Measurements from ENCODE around the gene ACSS3.
"Not testable (repeated sequence)": the region's sequence is repeated elsewhere in the genome, so short reads cannot be mapped to it uniquely, and the experiment has no call there.

Gene ACSS3

DNA sequence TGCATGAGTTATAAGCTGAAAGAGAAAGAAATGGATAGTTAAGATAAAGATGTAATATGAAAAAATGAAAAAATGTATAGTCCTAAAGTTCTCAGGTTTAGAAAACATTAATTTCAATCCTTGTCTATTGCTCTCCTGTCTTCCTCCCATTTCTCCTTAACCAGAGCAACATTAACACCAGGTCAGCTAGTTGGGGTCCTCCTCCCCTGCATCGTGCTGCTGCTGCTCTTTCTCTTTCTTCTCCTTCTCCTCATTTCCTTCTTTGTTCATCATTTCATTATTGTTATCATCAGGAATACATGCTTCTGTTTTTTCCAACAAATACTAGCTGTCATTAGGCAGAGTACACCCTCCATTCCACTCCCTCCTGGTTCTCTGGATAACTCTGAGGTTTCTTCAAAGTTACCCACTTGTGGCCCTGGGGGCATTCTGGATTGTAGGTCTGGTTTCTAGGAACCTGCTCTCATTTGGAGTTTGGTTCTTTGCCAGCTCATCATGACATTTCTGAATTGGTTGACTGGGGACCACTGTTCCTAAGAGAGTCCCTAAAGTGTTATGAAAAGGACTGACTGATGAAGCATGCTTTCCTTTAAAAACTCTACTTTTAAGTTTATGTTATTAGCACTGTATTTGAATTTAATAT, 17.0 kb downstream of the ACSS3 start:
- no peak for DNase-seq

DNA sequence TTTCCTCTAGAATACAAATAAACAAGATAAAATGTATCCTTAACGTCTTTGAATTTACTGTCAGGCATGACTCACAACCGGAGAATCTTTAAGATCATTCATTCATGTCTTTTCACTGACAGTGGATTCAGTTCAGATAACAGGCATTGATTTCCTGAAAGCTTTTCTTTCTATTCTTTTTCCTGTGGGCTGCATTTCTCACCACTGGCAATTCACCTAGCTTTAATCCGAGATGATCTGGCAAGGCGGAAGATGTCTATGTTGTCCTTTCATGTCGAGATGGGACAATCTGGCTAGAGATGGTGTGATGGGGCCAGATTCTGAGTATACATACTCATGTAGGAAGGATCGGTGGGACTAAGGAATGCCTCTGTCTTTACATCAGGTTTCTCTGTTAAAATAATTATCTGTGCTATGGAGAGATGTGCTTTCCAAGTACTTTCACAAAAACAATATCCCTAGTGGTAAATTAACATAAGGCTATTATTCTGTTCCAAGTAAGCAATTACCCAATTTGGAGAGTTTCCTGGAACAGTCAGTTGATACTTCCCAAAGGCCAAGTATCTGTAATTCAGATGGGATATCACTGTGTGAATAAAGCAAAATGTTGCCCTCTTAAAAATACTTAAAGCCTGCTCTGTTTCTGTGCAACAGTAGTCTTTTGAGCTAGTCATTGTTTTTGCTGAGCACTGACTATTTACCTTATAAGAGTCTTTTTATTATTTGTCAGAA, 17.8 kb downstream of the ACSS3 start:
- no peak for DNase-seq

DNA sequence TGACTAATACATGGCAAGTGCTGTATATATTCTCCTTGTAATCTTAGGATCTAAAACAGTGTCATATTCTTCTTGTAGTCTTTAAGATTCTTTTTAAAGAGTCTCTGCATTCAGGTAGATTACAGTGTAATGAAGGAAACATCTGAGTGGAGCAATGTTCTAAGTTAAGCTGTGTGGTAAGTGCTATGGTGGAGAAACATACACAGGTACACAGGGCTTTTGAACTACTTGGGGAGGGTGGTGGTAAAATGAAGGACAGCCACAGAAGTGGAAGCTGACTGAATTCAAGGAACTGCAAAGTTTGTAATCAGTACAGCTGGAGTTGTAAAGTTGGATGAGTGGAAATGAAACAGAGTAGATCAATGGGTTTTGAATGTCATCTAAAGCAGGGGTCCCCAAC, 27.8 kb downstream of the ACSS3 start:
- DNase-seq: no peak

DNA sequence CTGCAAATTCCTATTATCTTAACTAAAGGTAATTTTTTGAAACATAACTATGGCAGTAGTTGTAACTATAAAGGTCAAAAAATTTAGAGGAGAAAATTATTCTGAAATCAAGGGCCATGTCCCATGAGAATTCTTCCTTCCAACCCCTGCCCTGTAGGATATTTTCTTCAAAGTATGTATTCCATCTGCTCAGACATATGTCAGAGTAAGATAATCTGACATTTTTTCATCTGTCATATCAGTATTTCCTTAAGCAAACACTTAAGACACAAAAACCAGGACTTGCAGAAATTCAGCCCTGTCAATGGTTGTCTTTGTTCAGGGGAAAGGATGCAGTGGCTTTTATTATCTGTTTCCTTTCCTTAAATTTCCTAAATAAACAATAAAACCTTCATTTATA, 36.3 kb downstream of the ACSS3 start:
- DNase-seq: no peak

DNA sequence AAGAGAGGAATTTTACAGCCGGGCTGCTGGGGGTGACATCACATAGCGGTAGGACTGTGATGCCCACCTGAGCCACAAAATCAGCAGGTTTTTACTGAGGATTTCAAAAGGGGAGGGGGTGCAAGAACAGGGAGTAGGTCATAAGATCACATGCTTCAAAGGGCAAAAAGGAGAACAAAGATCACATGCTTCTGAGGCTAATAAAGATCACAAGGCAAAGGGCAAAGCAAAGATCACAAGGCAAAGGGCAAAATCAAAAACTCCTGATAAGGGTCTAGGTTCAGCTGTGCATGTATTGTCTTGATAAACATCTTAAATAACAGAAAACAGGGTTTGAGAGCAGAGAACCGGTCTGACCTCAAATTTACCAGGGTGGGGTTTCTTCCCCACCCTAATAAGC, 41.2 kb downstream of the ACSS3 start:
- not testable (repeated sequence) for DNase-seq

DNA sequence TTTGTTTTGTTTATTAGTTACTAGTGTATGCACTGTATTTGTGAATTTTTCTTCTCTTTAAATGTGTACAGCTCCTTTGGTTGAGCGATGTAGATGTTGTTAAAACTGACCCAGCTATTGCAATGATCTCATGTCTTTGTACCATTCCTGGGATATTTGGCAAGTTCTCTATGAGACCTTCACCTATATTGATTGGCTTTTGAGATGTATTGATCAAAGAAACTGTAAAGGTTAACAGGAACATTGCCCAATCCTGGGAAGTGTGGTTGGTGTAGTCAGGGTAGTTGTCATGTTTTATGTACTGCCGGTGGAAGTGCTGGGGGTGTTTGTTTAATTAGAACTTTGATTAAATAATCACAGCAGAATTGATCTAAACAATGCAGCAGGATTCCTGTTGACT, 43.1 kb downstream of the ACSS3 start:
- no peak for DNase-seq

DNA sequence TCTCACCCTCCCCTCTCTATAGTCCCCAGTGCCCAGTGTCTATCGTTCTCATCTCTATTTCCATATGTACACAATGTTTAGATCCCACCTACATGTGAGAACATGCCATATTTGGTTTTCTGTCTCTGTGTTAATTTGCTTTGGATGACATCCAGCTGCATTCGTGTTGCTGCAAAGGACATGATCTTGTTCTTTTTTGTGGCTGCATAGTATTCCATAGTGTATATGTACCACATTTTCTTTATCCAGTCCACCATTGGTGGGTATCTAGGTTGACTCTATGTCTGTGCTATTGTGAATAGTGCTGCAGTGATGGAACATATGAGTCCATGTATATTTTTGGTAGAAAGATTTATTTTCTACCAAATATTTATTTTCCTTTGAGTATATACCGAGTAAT, 45.7 kb downstream of the ACSS3 start:
- no peak for DNase-seq

DNA sequence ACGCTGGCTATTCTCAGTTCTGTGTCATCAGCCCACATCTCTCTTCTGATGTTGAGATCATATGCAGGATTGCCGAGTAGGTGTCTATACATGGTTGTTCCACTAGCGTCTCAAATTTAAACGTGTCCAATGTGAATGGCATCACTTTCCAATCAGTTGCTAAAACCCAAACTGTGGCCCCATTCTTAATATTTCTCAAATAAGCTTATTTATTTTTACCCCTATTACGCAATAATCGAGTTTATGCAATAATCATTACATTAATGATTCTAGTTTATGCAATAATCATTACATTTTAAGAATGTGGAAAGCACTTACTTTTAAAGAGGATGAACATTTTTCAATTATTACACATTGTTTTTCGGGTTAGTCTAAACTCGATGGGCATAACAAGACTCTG, 47.8 kb downstream of the ACSS3 start:
- DNase-seq: no peak

DNA sequence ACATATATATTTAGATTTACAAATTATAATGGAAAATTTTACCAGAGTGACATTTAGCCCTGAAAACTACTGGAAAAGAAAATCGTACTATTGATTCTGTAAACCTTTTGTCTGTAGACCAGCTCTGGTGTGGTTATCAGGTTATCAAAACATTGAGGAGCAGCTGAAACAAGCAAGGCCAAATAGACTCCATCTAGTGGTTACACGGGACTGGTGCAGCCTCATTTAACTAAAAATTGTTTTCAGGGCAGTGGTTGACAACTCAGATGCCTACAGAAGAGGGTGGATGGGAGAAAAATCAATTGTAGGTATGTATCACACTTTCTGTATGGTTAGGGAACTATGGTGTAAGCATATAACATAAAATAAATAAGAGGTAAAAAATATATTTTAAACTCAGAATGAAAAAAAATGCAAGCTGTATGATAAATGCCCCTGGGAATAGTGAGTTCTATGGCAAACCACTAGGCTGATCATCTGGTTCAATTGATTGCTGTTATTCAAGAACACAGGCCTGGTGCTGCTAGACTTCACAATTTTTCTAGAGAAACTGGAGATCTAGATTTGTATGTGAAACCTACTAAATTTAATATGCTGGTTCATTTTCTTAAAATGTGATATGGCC, 51.2 kb downstream of the ACSS3 start:
- DNase-seq: no peak

DNA sequence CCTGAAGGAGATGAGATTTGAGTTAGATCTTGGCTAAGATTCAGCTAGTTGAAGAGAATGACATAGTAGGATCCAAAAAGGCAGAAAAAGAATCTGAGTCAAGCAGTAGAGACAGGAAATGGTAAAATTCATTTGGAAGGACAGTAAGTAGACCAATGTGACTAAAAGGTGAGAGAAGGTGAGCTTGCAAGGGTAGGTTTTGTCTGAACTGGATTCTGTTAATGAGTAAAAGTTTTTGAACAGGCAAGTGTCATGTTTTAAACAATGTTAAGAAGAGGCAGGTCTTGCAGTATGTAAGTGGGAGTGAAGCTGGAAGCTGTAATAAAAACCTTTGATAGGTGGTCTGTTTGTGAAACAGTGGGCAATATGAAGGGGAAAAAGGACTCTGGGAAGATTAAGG, 58.6 kb downstream of the ACSS3 start:
- DNase-seq: no peak

DNA sequence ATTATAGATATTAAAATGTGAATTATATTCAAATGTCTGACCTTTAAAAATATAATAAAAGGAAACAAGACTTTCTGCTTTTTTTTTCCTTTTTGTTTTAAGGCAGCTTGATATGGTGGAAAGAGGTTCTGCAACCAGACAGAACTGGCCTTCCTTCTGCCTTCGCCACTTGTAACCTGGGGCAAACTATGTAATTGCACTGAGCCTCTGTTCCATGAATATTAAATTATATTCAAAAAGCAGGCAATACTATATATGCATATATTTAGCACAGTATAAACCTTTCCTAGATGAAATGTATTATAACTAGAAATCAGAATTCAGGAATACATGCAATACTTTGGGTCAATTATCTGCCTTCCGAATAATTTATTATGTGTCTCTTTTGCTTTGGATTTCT, 59.9 kb downstream of the ACSS3 start:
- no peak for DNase-seq

DNA sequence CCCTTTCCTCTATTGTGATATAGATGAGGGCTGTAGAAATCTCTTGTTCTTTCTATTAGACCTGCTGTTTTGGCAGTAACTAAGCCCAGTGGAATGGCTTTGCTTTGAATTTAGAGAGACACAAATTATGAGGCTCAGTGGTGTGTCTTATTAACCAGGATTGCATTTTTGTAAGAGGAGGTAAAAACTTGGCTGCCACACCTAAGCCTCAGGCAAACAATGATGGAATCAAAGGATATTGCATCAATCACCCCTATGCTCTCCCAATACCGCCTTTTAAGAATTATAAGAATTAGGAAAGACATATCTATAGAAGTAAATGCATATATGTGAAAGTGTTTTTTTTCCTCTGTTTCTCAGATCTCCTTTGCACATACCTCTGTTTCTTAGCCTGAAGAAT, 63.3 kb downstream of the ACSS3 start:
- DNase-seq: no peak

DNA sequence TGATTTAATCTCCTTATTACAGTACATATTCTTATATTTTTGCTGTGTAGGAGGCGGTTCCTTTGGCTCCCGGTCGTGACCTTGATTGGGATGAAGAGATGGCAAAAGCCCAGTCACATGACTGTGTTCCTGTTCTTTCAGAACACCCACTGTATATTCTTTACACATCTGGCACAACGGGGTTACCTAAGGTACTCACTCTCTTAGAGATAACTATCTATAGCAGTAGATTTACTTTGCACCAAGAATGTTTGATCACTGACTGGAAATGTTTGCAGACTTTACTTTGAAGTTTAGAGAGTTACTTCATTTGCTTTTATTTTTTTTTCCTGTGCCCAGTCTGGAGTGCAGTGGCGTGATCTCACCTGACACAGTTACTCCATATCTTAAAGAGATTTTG, 65.2 kb downstream of the ACSS3 start:
- no peak for DNase-seq

DNA sequence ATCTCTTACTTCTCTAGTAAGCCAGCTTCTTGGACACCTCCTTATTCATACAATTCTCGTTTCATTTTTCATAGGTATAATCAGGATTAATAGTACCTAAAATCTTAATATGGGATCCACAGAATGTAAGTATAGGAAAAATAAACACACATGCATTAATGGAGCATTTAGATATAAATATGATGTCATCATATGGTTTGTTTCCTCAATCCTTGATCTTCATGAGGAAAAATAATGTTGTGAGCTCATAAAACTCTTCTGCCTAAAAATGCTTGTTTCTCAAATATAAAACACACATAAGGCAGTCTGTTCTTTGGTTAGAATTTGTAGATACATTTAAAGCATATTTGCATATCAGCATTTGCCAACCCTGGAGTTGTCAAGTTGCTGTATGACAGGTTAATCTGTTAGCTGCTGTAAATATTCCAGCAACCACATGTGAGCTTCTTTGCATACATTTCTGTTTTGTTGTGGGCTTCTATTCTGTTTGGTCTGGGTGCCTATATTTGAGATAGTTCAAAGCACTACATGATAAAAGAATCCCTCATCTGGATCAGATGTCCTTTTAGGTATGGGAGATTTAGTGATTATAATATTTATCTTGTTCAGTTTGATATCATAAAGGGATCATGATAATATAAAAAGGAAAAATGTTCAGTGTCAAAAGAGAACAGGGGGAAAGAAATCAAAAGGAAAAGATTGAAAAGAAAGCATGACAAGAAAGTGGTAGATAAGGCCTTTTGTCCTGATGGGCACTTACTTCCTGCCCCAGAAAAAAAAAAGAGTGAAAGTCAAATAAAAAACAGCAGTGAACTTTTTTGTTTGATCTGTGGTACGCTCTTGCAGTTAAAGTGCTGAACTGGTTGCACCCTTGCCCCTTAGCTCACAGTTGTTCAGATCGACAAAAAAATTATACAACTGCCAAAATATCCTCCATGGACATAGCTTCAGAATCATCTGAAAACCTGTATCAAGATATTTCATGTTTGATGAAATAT, 68.6 kb downstream of the ACSS3 start:
- DNase-seq: no peak

DNA sequence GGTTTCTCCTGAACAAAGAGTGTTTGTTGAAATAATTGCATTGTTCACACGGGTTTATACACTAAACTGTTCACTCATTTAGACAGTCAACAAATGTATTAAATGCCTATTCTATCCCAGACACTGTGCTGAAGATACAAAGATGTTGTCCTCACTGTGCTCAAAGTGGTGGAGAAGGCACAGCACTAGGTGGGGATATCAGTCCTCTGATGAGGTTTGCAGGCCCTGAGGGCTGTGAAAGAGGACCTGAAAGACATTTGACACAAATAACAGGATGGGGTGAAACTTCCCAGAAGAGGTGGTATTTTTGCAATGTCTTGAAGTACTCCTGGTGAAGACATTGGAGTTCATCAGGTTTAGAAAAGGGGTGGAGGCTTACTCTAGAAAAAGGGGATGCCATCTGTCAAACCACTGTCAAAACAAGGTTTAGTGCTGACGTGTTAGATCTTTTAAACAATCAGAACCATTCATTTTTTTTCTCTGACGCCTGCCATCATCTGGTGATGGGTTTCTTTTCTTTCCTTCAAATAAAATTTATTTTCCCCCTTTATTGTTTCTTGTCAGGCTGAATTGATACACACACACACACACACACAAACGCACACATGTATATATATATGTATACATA, 69.5 kb downstream of the ACSS3 start:
- DNase-seq: no peak

DNA sequence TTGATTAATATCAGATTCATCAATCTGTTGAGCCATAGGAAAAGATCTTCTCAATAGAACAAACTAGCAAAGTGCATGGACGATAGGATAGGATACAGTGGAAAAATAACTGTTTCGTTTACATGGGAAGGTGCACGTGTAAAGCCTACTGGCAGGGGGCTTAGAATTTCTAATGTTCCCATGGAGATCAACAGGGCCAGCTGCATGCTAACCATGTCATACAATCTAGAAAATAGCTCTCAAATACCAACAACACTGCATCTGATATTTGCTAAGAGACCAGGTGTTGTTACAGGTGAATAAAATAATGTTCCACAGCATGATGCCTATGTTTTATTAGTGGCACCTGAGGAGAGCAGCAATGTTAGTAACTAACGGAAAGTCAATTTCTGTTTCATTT, 72.5 kb downstream of the ACSS3 start:
- DNase-seq: no peak

DNA sequence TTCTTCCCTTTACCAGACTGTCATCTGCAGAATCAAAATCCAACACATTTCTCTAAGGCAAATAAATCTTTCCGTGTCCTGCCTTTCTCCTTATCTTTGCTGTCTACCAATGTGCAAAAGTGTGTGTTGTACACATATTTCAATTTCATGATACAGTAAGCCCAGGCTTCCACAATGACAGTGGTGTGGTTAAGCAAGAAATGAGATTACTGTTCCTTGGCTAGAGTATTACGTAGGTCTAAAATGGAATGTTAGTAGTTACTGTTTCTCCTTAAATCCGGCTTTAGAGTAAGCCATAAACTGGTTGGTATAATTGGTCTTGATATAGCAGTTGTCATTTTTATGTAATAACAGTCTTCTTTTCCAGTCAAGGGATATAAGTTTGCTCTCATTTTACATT, 82.0 kb downstream of the ACSS3 start:
- DNase-seq: no peak

DNA sequence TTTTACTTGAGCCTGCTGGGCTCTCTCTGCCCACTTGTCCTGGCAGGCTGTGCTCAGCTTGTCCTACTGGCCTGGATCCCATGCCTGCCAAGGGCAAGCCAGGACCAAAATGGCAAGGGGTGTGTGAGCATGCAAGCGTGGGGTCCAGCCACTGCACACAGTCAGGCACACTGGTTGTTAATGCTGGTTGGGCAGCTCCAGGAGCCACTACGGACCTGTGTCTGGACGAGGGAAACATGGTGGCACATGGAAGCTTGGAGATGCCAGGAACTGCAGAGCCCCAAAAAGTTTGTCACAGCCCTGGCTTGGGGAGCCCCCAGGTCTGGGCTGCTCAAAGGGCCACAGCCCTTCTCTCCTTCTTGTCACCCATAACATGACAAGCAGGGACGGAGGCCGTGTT, 83.8 kb downstream of the ACSS3 start:
- no peak for DNase-seq

DNA sequence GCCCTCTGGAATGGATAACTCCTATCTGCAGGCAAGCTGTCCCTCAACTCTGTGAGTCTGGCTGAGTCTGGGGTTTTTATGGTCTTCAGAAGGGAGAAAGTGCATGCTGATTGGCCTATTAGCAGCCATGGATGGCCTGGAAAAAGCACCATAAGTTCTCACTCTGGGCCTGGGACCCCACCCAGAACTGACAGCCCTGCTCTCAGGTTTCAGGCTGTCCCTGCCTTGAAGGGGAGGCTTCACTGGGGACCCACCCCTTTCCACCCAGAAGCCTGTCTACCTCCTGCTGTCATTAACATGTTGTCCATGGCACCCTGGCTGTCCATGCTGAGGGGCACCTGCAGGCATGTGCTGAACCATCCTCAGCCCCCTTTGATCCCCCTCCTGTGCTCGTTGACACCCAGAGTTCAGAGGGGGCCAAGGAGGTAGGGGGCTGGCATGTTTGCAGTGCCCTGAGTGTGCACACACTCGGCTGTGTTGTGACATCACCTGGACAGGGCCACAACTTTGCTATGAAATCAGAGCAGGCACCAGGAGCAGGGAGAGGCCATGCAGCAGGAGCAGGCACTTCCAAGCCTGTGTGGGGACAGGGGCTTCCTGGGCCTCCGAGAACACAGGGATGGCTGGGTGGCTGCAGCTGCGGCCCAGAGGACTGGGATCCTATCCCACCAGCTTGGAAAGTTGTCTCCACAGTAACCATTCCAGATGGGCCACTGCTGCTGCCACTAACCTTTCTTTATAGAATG, 84.7 kb downstream of the ACSS3 start:
- DNase-seq: no peak

DNA sequence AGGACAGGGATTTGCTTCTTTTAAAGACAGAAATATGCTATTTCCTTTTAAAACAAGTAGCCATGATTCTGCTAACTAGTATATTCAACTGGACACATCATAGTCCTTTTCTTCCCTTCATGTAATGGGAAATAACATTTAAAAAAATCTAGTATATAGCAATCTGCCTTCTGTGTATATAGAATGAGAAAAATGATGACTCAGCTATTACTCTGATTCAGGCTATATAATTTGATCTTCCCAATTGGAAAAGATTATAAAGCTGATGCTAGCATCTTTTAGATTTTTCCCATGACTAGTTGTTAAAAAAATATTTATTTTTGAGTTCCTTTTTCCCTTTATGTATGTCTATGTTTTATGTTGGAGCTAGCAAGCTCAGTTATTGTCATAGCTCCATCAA, 86.9 kb downstream of the ACSS3 start:
- DNase-seq: no peak

DNA sequence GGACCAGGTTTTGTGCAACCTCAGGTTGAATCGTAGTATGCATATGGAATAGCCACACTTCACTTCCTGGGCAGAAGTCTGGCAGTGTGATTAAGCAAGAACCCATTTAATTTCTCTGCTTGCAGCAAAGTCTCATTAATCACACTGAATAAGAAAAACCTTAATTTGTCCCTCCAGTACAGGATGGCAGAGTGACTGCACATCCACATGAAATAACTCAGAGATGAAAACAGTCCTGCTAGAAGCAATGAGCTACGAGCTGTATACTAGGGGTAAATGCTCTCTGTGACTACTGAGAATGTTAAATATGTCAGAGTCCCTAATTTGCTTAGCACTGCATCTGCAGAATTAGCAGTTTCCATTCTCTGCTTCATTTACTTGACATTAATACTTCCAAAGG, 88.9 kb downstream of the ACSS3 start:
- DNase-seq: no peak

DNA sequence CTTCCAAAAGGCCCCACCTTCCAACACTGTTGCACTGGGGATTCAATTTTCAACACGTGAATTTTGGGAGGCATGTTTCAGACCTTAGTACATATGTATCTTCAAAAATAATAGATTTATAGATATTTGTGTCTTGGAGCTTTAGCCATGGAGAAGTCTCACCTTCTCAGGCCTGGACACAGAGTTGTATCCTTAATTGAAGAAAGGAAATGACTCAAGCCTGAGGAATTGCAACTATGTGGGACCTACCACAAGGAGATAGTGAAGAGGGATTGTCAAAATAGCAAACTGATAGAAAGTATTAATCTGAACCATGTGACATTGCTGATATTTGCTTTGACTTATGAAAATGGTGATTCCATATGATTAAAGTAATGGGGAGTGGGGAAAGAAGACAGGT, 89.8 kb downstream of the ACSS3 start:
- no peak for DNase-seq
